ENCODE data around the gene JAZF1. TPM values are rescaled to one million over a fixed set of nuclear protein-coding genes. Genes with fewer than 3 reads are reported as not detected.

JAZF1 gene
- total and polyA plus RNA-seq, 10 of the 15 experiments (the other 5 are each of a cell fraction or from before 2014, with no cell fraction given) = 0.04 to 0.82 (median 0.15) TPM; not detected in 3

- no peaks in the 10 kb centered on the region for H3K79me2 ChIP-seq (ENCODE audit: control insufficient read depth, insufficient read depth, low read length)
- 22% methylated on average over 3 of the region's 3 CpGs for WGBS (ENCODE audit: insufficient coverage, insufficient replicate concordance, low lambda C conversion rate, missing lambda C conversion rate)
- H3K27me3 ChIP-seq (replicated peaks in 1 of 2; ENCODE audit: control insufficient read depth in 2 of 2, insufficient read depth in 2 of 2, low read length in 1 of 2) = peaks cover 3% of the 10 kb centered on the region in 2 experiments; a peak in 3 of 4 replicates
- SMC1A ChIA-PET (ENCODE audit: uncharacterized antibody, unreplicated experiment) = interaction anchor here (1.1 kb wide), 1 partner anchor 13 kb away, joined by 3 read pairs; no protein-coding TSS in a partner anchor
- no peak overlapping the region for H3K4me2 ChIP-seq (ENCODE audit: control insufficient read depth, insufficient read depth)
- no peak overlapping the region for H3K4me3 ChIP-seq
- H3K9me3 ChIP-seq (replicated peaks; ENCODE audit: control insufficient read depth, insufficient read depth, low read length) = no peaks in the 10 kb centered on the region
- in situ Hi-C loops (cut with MboI) = no loop called here
- CTCF ChIA-PET = interaction anchor here (1.7 kb wide), 1 partner anchor 112 kb away, joined by 5 read pairs; no protein-coding TSS in a partner anchor
- H3K4me1 ChIP-seq (ENCODE audit: control insufficient read depth, insufficient read depth, low read length) = no peaks in the 10 kb centered on the region
- TF ChIP-seq PML (IDR thresholded peaks at IDR 0.05; ENCODE audit: low read length) = no peak
- TF ChIP-seq NRF1 (conservative IDR thresholded peaks at IDR 0.05; ENCODE audit: low read depth, low read length) = no peak
- no peak for TF ChIP-seq RB1 (IDR thresholded peaks at IDR 0.05; ENCODE audit: borderline replicate concordance)
- no peak for TF ChIP-seq KAT2A (conservative IDR thresholded peaks at IDR 0.05; ENCODE audit: control insufficient read depth, low read depth, low read length)
- no peak for TF ChIP-seq NR2F1 (conservative IDR thresholded peaks at IDR 0.05)
- no peak for TF ChIP-seq WRNIP1 (IDR thresholded peaks at IDR 0.05; ENCODE audit: borderline replicate concordance, low read depth, low read length)
- TF ChIP-seq USF2 (IDR thresholded peaks at IDR 0.05; ENCODE audit: borderline replicate concordance, low read depth, low read length) = no peak
- TF ChIP-seq MEF2A (IDR thresholded peaks at IDR 0.05; ENCODE audit: insufficient read depth, low read depth, low read length) = no peak
- RAD21 ChIA-PET (ENCODE audit: unreplicated experiment) = no interaction called here
- no peak overlapping the region for H3K27ac ChIP-seq (ENCODE audit: control insufficient read depth, insufficient read depth)
- H2AFZ ChIP-seq (ENCODE audit: control insufficient read depth, low read depth, low read length) = no peak overlapping the region
- no peaks in the 10 kb centered on the region for H3K36me3 ChIP-seq (ENCODE audit: control insufficient read depth in 2 of 2, insufficient read depth in 2 of 2, low read length in 1 of 2)
- intact Hi-C loops (cut with micrococcal nuclease; ENCODE audit: unreplicated experiment) = no loop called here
- FAIRE-seq (no peak), ATAC-seq (no peak), DNase-seq (ENCODE audit: low read depth, low spot score) (no peak)
- POLR2A ChIA-PET = no interaction called here
- no TSS peak for BruUV-seq (replicated peaks)
- no peaks in the 10 kb centered on the region for H4K20me1 ChIP-seq (ENCODE audit: control insufficient read depth, insufficient read depth)
- no peak overlapping the region for H3K9ac ChIP-seq (ENCODE audit: control insufficient read depth, insufficient read depth, low read length)
Measured at GRCh38 chr7:27950123-27950522, 230.5 kb downstream of the JAZF1 start.
